Stimulated activated CD8-positive, alpha-beta memory T cell treated with anti-CD3 and anti-CD28 coated beads, Interleukin-15, amount 100 ng/mL, for 48 hours (primary cell): ENCODE data around the gene PLCL2.

Source experiments
- DNase-seq, 2 donors: peaks; one replicate each; pipeline ENCODE4 v3.0.0-alpha.2; 2020; ENCODE audit warnings: low read depth in 2 of 2

Gene PLCL2

GRCh38 chr3:16865335-16865734, 19.4 kb upstream of the PLCL2 start:
- DNase-seq = no peak

- DNase-seq = no peak
These were observed 18.2 kb upstream of the PLCL2 start for GRCh38 chr3:16866571-16866970.

- no peak for DNase-seq
These were observed 16.2 kb upstream of the PLCL2 start for GRCh38 chr3:16868513-16868912.

- DNase-seq = no peak
These were observed 15.3 kb upstream of the PLCL2 start for GRCh38 chr3:16869261-16870005.

GRCh38 chr3:16871915-16872842, 12.6 kb upstream of the PLCL2 start:
- DNase-seq = no peak

GRCh38 chr3:16873872-16874271, 10.9 kb upstream of the PLCL2 start:
- DNase-seq = no peak

GRCh38 chr3:16875876-16876550, 8.7 kb upstream of the PLCL2 start:
- no peak for DNase-seq

GRCh38 chr3:16877505-16877904, 7.2 kb upstream of the PLCL2 start:
- no peak for DNase-seq

GRCh38 chr3:16877911-16878310, 6.8 kb upstream of the PLCL2 start:
- DNase-seq = no peak

GRCh38 chr3:16881896-16882630, 2.7 kb upstream of the PLCL2 start:
- DNase-seq = no peak

- DNase-seq = no peak
These were observed 1.6 kb upstream of the PLCL2 start for GRCh38 chr3:16883057-16883722.

- no peak for DNase-seq
These were observed 1.1 kb upstream of the PLCL2 start for GRCh38 chr3:16883723-16884083.

- DNase-seq = peak in 1 of 2 donors; percentile 68
These were observed 539 bp upstream of the PLCL2 start for GRCh38 chr3:16884084-16884747.

GRCh38 chr3:16885593-16886302, 993 bp downstream of the PLCL2 start:
- no peak for DNase-seq

- no peak for DNase-seq
These were observed 1.5 kb downstream of the PLCL2 start for GRCh38 chr3:16886303-16886683.

GRCh38 chr3:16887130-16887529, 2.4 kb downstream of the PLCL2 start:
- no peak for DNase-seq

GRCh38 chr3:16888356-16888755, 3.6 kb downstream of the PLCL2 start:
- DNase-seq = no peak

- no peak for DNase-seq
These were observed 4.2 kb downstream of the PLCL2 start for GRCh38 chr3:16888785-16889607.
